ENCODE results near the gene BBS9.

The BBS9 gene

GRCh38 chr7:33559324-33559710 lies 430.0 kb downstream of the BBS9 start:
- no peak for DNase-seq

DNA sequence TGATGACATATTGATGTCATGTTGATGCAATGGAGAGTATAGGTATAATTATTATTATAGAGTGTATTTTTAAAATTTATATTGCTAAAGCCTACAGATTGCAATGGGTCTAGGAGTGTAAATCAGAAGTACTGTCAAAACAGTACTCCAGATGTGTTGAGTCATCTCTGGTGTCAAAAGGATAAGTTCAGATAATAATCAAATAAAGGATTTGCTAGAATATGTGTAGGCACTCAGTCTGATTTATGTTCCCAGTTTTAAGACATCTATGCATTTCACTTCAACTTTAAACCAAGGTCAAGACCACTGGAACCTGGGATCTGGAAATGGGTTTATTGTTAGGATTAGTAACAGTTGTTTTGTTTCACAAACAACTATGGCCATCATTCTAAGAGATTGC lies 433.6 kb downstream of the BBS9 start:
- DNase-seq, result peak; percentile 18

DNA sequence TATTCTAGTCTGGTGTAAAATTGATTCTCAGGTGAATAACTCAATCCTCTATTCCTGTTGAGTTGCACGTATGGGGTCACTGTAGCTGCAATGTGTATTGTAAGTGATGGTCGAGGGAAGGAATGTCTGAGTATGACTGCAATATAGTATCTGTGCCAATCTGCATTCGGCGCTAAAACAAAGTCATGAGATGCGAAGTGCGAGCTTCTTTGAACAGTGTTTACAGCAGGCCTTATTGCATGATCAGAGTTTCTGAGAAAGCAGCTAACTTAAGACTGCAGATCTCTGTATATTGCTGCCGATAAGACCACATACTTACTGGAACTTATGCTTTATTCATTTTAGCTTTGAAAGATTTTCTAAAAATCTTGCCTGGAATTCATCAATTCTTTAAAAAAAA lies 434.3 kb downstream of the BBS9 start:
- no peak for DNase-seq

DNA sequence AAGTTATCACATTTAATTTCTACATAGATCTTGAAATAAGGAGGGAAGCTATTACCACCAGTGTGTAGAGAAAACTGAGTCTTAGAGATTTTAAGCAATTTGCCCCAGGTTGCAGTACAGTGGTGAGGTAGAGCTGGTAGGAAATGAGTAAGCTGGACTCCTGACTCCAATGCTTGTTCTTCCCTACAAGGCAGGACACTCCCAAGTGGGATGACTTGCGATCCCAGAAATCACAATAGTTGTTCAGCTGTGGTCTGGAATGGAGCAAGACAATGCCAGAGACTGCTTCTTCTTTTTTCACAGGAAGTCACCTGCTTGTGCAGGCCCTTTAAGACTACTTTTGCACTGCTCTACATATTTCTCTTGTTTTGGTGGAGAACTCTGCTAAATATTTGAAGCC lies 448.8 kb downstream of the BBS9 start:
- DNase-seq, result no peak

DNA sequence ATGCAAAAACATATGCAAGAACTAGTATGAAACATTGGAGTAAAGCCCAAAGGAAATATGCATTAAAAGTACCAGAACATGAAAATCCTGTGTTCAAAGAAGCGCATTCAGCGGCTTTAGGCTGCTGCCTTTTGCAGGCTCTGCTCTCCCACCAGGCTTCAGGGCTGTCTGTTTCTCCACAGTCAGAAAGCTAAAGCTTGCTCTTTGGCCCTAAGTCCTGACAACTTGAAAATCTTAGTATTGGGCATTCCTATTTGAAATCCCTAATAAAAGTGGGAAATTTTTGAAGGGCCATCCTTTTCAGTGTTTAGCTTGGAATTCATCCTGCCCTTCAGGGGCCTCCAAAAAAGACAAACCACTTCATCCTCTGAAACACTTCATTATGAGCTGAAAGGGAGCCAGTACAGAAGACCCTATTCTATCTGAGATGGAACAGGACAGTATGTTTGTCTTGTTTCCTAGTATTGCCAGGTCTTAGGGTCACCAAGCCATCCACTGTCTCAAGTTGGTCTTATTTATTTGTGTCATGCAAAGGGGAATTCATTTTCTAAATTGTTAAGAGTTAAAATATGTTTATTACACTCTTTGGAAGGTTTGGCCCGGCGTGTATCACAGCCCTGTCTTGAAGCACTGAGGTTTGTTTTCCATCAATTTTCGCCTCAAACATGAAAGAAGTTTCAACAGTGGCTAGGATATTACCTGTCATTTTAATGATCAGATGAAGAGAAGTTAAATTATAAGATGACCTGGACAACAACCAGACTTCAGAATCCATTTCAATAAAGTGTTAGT lies 449.7 kb downstream of the BBS9 start:
- DNase-seq, result no peak

DNA sequence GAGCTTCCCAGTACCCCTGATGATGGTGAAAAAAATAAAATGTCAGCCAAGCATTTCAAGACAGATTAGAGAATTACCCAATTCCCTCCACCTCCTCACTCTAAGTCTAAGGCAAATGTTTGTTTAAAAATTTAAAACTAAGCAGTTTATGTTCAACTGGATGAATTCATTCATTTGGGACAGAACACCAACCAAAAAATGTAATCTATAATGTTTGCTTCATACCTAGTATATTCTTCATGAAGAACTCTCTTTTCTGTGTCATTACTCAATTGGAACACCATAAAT lies 450.3 kb downstream of the BBS9 start:
- no peak for DNase-seq

DNA sequence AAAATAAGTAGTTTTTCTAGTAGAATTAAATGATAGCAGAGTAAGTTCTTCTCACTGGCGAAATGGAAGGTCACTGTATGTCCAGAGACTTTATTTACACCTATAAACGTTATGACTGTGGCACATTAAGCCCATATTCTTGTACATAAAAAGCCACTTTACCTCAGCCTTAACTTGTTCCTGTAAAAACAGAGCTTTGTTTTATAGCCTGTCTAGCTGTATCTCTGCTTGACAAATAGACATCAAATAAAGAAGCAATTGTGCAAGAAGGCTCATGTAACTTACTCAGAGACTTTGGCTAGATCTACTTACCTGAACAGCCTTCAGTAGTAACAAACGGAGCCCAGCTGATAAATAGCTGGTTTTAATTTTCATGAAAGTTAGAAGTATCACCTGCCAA lies 451.9 kb downstream of the BBS9 start:
- DNase-seq, result no peak

GRCh38 chr7:33582104-33582503 lies 452.7 kb downstream of the BBS9 start:
- DNase-seq, result no peak

DNA sequence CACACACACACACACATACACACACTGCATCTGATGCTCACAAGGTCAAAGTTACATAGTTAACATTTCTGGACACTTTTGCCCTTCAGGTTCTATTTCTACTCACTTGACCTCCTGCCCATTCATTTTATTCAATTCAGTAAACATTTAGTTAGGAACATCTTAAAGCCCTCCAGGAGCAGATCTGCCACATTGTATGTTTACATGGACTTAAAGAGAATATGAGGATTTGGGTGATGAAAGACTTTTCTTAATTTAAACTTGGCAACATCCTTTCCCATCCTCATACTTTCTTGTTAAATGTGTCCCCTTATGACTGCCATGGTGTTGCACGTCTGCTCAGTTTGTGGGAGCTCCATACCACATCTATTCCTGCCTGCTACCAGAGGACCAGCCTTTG lies 453.2 kb downstream of the BBS9 start:
- no peak for DNase-seq

DNA sequence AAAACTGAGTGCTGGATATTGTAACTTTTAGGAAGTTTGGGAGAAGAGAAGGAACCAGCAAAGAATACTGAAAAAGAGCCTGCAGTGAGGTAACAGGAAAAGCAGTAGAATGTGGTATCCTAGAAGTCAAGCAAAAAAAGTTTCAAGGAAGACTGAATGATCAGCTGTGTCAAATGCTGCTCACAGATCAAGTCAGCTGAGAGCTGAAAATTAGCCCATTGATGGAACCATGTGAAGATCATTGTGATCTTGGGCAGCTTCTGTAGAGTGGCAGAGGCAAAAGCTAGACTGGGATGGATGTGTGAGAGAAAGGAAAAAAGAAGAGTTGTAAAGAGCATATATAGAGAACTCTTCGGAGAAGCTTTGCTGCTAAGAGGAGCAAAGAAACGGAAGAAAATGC lies 460.5 kb downstream of the BBS9 start:
- no peak for DNase-seq

DNA sequence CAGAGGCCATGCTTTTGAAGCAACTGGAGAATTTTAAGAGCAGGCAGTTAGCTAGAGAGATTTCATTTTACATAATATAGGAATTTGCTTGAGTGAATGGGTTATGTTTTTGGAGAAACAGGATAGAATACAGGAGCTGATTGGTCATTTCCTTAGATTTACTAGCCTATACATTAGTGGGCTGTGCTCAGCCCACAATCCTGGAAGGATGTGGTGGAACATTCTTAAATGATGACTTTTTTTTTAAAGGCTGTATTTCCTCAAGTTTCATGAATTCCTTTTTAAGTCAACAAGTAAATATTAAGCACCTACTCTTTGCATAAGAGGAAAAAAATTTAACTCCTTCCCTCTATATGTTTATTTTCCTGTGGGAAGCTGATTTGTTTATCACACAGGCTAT lies 461.6 kb downstream of the BBS9 start:
- DNase-seq, result peak; percentile 87

DNA sequence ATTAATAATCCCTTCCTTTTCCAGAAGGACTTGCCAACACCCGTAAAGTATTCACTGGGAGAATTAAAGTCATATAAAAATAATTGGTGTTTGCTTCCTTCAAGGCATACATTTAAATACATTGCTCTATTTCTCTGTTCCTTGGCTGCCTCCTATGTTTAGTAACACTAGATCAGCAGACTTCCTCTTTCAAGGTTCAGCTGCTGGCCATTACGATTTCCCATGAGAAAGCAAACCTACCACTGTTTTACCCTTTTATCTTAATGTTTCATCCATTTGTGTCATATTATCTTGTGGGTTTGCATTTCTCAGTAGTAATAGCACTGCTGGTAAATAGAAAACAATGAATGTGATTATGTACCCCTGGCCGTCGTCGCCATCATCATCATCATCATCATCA lies 462.1 kb downstream of the BBS9 start:
- DNase-seq, result peak; percentile 9

GRCh38 chr7:33592718-33593117 lies 463.4 kb downstream of the BBS9 start:
- DNase-seq, result no peak

DNA sequence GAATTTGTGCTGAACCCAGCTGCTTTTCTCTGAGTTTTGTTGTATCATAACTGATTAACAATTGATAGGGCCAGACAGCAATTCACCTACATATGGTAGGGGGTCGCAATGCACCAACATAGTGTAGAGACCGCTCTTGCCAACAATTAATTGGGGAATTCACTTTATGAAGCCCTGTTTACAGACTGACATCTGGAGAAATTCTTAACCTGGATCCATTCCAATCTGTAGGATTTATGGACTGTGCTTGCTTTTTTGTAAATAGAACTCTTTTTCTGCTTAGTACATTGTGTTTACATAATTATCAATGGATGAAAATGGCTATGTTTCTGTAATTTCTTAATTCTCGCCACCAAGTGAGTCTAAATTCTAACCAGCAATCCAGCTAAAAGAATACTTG lies 464.2 kb downstream of the BBS9 start:
- DNase-seq, result no peak

DNA sequence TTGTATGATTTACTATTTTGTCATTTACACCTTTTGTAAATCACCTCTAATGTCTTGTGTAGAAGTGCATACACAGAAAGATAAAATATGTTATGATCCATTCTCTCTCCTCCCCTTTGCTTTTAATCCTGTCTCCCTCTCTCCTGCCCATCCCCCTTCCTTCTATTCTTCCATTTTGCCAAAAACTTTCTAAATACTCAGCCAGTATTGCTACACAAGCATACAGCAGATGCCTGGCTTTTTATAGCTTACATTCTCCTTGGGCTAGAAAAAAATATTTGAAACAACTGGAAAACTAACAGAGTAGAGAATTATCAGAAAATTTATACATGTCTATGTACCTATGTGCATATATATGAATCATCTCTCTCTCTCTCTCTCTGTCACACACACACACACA lies 467.3 kb downstream of the BBS9 start:
- peak; percentile 9 for DNase-seq

DNA sequence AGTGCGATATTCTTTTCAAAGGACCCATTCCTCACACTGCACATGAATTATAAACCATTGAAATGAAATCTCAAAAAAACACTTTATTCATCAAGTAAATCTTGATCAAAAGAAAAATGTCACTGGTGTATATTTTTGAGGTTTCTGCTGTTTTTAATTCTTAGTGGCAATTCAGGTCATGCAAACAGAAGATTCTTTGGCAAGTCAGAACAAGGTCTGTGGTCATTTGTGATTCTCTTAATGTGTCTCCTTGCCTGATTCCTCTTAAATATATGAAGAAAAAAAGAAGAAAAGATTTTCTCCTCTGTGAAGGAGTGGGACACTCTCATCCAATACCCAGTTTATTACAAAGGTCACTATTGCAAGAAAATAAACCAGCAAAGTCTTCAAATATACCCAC lies 467.8 kb downstream of the BBS9 start:
- no peak for DNase-seq

GRCh38 chr7:33601101-33601500 lies 471.7 kb downstream of the BBS9 start:
- DNase-seq, result no peak

GRCh38 chr7:33601884-33602283 lies 472.5 kb downstream of the BBS9 start:
- DNase-seq, result no peak

DNA sequence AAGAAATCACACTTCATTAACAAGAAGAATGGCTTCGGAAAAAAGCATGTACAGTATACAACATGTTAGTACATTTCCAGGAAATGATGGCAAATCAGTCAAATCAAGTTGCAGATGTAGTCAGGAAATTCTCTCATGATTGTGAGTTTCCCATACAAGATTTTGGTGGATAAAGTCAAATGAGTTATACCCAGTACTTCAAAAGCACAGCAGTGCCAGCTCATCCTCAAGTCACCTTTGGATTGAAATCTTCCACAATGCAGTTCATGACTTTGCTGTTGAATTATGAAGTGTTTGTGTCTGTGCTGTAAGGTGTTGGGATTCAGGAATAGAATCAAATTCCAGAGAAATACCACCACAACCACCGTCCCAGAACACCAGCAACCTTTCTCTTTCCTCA lies 474.7 kb downstream of the BBS9 start:
- DNase-seq, result peak; percentile 16

DNA sequence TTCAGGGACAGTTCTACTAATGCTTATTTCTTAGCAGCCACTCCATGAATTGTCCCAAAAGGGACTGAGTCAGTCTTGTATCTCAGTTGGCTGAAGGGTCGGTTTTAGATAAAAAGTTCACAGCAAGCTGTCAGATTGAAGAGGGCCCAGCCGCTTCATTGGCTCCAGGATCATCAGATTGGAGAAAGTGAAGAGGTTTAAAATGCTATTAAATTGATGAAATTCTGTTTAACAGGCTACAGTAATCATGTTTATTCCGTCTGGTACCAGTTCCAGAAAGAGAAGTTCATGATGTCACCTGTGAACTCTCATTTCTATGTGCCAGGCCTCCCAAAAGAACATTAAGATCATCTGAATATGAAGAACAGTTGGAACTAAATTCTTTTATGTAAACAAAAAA lies 481.6 kb downstream of the BBS9 start:
- DNase-seq, result no peak

- DNase-seq, result no peak
These were observed 483.1 kb downstream of the BBS9 start for GRCh38 chr7:33612442-33612841.

- no peak for DNase-seq
These were observed 485.2 kb downstream of the BBS9 start for GRCh38 chr7:33614357-33615117.

GRCh38 chr7:33616752-33617151 lies 487.4 kb downstream of the BBS9 start:
- no peak for DNase-seq

DNA sequence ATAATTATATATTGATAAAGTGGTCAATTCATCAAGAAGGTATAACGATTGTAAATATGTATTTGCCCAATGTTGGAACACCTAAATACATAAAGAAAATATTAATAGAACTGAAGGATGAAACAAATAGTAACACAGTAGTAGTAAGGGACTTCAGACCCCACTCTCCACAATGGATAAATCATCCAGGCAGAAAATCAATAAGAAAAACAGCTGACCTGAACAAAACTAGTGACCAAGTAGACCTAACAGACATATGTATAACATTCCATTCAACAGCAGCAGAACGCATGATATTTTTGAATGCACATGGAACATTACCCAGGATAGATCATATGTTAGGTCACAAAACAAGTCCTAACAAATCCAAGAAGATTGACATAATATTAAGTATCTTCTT lies 489.9 kb downstream of the BBS9 start:
- DNase-seq, result no peak

- DNase-seq, result no peak
These were observed 493.9 kb downstream of the BBS9 start for GRCh38 chr7:33623267-33623666.
